ENCODE data around the gene BRAT1.

BRAT1 gene

DNA sequence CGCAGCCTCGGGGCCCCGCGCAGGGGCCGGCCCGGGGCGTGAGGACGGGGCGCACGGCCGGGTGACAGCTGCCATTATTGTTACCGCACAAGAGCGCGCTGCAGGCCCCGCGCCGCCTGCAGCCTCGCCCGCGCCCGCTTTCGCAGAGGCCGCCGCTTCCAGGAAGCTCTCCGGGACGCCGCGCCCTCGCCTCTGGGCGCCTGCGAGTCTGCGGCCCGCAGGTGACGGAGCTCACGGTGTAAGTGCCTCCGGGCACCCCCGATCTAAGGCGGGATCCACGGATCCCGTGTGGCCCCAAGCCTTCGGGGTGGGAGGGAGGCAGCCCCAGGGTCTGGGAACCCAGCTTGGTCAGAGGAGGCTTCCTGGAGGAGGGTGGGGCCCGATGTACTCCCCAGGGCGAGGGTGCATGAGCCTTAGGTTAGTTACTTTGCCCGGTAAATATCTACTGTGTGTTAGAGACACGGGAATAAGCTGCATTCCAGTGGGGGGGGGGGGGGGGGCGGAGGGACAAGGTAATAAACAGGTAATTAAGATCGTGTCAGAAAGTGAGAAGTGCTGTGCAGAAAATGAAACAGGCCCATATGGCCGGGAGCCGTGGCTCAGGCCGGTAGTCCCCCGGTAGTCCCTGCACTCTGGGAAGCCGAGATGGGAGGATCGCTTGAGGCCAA lies 4.1 kb upstream of the BRAT1 start:
- DNase-seq: peak; percentile 58

DNA sequence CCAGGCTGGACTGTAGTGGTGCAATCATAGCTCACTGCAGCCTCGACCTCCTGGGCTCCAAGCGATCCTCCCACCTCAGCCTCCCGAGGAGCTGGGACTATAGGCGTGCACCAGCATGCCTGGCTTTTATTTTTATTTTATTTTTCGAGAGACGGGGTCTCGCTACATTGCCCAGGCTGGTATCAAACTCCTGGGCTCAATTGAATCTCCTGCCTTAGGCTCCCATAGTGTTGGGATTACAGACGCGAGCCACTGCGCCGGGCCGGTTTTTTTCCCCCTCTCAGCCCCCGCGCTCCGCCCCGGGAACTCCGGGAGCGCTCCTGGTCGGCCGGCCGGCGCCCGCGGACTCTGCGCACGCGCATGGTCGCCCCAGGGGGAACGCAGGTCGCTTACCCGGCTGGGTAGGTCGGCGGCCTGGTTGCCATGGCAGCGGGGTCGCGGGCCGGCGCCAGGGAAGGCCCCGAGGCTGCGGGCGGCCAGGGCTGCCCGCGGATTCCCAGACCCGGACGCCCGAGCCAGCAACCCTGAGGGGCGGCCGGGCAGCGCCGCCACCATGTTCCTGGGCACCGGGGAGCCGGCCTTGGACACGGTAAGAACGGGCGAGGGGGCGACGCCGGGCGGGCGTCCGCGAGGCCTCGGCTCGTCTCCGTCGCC lies 3.4 kb upstream of the BRAT1 start, which contains the start of gene IQCE:
IQCE (plus strand) TSS at position 351 of the 654 bp plus-strand sequence; CDS start at position 554, 203 bp downstream.
- peak; percentile 94 for DNase-seq

DNA sequence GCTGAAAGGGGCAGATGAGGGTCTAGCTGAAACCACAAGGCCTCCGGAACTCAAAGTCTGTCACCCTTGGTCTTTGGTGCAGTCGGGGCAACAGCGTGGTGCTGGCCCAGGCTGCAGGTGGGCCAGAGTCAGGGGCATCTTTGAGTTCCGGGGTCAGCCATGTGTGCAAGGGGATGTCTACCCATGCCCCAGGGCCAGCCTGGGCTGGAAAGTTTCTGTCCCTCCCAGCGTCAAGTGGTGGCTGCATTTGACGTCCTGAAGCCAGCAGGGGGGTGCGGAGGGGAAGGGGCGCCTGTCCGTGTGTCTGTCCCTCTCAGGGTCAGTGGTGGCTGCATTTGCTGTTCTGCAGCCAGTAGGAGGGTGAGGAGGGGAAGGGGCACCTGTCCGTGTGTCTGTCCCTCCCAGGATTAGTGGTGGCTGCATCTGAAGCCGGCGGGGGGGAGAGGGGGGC lies 638 bp downstream of the BRAT1 start:
- DNase-seq: no peak

DNA sequence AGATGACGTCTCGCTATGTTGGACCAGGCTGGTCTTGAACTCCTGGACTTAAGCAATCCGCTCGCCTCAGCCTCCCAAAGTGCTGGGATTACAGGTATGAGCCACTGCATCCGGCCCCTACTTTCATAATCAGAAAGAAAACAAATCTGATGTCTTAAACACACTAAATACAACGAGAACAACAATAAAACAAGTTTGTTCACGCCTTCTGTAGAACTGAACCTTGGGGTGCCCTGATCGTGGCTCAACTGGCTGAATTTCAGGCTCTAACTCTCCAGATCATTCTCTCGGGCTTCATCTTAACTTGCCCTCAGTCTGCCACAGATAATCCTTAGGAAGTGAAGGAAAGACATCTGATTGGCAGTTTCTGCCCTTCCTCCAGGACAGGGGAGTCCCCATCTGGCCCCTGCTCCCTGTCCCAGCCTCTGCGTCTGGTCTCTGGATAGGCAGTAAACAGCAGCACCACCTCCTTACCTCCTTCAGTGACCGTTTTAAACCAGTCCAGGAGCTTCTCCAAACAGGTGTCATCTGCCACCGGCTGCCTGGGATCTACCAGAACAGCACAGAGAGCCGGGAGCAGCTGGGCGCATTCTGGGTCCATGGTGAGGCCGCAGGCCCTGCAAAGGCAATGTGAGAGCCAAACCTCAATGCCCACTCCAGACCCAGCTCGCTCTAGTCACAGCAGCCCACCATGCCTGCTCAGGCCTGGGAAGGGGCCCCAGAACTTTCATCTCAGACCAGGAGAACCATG lies 1.3 kb downstream of the BRAT1 start:
- no peak for DNase-seq

DNA sequence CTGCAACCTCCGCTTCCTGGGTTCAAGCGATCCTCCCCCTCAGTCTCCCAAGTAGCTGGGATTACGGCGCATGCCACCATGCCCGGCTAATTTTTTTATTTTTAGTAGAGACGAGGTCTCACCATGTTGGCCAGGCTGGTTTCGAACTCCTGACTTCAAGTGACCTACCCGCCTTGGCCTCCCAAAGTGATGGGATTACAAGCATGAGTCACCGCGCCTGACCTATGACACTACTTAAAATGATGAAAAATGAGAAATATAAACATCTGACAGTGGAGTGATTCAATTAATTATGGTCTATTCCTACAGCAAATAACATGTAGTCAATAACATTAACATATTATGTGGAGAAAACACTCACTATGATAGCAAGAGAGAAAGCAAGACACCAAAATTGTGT lies 2.2 kb downstream of the BRAT1 start:
- no peak for DNase-seq

DNA sequence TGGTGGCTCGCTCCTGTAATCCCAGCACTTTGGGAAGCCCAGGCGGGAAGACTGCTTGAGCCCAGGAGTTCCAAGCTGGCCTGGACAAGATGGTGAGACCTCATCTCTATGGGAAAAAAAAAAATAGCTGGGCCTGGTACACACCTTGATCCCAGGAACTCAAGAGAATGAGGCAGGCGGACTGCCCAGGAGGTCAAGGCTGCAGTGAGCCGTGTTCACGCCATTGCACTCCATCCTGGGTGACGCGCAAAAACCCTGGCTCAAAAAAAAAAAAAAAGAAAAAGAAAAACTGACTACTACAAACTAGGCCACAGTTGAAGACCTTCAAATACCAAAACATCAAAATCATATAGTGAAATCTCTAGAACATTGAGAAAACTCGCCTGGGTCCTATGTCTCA lies 3.9 kb downstream of the BRAT1 start:
- no peak for DNase-seq

DNA sequence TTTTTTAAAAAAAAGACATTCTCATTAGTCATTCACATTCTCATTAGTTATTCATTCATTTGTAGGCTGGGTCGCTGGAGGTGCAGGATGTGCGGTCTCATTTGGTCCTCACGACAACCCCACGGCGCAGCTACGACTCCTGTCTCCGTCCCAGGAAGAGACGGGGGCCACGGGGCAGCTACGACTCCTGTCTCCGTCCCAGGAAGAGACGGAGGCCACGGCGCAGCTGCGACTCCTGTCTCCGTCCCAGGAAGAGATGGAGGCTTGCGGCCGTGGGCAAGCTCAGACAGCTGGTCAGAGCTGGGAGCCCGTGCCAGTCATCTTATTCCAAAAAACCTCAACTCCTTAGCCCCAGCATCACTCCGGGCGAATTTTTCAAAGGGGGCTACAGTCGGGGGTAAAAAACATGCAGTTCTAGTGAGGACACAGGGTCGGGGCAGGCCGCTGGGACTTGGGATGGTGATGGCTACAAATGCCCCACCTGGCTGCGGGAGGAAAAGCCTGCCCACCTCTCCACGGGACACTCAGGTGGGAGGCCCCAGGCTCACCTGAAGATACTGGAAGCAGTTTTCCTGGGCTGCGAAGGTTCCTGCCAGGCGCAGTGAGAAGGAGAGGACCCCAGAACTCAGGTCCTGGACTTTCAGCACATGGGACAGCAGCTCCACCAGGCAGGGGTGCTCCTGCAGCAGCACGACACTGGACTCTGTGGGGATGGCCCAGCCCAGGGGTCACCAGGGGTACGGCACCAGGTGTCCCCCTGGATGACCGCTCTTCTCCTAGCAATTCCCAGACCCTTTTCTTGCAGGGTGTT lies 8.3 kb downstream of the BRAT1 start:
- no peak for DNase-seq

DNA sequence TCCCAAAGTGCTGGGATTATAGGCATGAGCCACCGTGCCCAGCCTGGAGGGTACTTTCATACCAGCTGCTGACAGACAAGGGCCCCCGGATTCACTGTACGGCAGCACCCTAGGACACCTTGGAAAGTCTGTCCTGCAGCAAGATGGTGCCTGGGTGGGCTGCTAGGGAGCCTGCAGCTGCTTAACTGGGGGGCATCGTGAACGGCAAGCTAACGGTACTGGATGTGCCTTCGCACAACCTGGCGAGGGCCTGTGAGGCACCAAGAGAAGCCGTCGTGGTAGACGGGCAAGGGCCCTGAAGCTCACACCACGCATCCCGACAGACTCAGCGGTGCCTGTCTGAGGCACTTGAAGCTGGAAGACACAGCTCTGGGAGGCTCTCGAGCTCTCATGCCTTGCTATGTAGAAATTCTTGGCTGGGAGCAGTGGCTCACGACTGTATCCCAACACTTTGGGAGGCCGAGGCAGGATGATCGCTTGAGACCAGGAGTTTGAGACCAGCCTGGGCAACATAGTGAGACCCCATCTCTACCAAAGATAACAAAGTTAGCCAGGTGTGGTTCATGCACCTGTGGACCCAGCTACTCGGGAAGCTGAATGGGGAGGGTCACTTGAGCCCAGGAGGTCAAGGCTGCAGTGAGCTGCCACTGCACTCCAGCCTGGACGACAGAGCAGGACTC lies 9.4 kb downstream of the BRAT1 start:
- no peak for DNase-seq

DNA sequence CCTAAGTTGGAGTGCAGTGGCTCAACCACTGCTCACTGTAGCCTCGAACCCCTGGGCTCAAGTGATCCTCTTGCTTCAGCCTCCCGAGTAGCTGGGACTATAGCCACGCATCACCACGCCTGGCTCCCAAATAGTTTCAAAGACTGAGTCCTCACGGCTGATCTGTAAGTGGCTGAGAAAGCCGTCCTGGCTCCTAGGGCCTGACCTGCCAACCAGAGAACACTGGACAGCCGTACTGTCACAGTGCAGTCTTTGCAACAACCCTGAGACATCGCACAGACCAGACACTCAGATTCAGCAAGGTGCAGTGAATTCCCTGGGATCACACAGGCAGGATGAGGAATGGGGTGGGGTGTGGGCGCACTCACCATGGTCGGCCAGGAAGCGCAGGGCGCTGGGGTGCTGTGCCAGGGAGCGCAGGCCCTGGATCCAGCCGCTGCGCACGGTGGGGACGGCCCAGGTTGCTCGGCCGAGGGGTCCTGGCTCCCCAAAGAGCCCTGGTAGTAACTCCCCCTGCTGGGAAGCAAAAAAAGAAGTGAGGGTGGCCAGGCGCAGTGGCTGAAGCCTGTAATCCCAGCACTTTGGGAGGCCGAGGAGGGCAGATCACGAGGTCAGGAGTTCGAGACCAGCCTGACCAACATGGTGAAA lies 10.7 kb downstream of the BRAT1 start:
- DNase-seq: no peak

DNA sequence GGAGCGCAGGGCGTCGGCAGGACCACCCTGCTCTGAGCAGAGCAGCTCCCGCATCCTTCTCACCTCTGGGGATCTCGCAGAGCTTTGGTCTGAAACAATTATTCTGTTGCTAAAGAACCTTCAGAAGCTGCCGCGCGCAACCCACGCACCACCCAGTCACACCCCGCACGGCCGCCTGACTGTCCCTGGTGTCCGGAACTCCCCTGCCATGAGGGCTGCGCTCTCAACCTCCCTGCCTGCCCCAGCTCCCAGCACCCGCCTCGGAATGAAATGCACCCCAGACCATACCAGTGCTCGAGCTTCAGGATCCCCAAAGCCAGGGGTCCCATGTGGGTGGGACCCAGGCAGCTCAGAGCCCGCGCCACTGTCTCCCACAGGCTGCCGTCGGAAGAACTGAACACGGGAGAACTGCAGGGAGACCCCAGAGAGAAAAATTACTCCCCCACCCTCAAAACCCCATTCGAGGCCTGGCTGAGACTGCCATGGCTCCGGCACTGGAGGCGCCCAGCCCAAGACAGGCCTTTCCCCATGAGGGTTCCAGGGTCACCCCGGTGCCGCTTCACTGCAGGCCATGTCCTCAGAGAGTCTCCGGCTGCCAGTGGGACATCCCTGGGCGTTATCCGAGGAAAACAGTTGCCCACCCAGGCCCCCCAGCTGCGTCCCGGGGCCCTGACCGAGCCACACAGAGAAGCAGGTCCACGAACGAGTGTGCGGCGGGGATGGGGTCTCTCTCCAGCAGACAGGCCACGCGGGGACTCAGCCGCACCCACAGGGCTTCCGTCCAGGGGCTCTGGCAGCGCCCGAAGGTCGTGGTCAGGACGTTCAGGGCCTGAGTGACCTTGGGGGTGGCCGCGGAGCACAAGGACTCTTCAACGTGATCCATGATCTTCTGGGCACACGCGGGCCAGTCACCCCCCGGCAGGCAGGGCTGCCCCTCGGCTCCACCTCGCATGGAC lies 12.1 kb downstream of the BRAT1 start:
- DNase-seq: no peak

DNA sequence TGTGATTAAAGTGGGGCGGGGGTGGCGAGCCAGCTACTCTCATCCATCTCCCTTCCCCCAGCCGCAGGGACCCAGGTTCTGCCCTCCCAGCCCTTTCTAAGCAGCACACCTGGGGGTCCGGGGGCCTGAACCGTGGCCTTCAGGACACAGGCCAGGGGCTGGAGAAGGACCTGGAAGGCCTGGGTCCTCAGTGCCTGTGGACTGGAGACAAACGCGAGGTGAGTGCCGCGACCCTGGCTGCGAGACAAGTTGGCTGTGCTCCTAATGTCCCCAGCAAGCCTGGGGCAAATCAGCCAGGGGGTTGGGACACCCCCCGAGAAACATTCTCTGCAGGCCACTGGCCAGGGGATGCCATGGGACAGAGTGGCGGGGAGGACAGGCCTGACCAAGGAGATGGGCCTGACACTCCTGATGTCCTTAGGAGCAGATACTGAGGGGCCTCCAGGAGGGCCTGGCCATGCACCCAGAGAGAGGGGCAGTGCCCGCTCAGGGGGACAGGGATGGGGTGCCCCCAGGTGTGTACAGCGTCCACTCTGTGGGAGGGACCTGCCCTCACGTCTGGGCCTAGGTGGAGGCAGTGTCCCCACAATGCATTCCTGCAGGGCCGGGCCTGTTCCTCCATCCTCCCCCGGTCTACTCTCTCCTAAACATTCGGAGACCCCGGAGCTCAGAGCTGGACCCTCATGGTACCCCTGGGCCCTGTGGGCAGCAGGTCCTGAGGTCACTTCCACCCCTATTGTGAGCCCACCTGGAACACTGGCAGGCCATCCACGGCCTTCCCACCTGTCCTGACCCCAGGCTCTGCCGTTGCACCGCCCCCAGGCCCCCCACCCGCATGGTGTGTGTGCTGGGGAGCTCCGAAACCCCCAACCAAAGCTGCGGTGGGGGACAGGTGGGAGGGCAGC lies 13.1 kb downstream of the BRAT1 start:
- no peak for DNase-seq

DNA sequence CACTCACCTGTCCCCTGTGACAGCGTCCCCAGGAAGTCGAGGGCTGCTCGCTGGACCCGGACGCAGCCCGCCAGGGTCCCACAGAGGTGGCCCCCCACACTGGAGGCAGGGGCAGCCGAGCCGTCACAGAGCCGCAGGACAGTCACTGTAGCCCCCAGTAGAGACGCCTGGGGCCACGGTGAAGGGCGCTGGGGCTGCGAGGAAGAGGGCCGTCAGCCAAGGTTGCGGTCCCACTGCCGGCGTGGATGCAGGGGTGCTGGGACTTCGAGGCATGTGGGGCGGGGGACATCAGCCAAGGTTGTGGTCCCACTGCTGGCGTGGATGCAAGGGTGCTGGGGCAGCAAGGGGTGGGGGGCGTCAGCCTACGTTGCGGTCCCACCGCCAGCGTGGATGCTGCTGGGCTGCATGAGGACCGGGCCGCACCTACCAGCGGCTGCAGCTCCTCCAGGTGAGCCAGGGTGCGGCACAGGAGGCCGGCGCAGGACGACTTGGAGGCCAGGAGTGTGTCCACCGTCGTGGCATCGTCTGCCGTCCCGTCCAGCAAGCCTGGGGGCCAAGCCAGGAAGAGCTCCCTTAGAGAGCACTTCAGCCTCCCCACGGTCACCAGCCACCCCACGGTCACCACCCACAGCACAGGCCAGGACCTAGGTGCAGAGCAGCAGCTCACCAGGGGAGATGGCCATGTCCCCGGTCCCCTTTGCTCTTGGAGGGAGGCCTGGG lies 13.9 kb downstream of the BRAT1 start:
- DNase-seq: no peak

DNA sequence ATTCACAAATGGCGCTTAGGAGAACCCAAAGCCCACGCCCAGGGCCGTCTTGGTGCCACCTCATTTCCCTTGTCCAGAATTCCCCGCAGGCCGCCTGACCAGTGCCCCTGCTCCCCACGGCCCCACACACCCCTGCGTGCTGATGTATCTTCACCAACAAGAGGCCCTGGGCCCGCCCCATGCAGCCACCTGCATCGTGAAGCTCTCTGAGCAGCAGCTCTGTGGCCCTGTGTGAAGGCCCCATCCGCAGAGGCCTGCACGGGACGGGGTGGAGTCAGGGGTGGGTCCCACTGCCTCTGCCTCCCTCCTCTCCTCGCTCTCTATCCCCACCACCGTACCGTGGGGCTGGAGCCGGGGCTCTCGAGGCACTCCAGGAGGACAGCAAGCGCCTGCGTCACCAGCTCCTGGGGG lies 14.7 kb downstream of the BRAT1 start:
- DNase-seq: no peak

DNA sequence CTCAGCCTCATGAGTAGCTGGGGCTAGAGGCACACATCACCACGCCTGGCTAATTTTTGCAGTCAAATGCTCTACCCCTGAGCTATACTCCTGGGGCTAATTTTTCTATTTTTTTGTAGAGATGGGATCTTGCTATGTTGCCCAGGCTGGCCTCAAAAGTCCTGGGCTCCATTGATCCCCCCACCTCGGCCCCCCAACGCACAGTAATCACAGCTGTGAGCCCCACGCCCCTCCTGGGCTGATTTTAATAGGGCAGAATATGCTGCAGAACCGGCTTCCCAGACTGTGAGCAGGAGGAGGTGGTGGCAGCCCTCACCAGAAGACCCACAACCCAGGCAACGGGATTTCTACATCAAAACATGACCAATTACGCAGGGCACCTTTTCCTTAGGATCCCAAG lies 15.2 kb downstream of the BRAT1 start:
- DNase-seq: no peak

DNA sequence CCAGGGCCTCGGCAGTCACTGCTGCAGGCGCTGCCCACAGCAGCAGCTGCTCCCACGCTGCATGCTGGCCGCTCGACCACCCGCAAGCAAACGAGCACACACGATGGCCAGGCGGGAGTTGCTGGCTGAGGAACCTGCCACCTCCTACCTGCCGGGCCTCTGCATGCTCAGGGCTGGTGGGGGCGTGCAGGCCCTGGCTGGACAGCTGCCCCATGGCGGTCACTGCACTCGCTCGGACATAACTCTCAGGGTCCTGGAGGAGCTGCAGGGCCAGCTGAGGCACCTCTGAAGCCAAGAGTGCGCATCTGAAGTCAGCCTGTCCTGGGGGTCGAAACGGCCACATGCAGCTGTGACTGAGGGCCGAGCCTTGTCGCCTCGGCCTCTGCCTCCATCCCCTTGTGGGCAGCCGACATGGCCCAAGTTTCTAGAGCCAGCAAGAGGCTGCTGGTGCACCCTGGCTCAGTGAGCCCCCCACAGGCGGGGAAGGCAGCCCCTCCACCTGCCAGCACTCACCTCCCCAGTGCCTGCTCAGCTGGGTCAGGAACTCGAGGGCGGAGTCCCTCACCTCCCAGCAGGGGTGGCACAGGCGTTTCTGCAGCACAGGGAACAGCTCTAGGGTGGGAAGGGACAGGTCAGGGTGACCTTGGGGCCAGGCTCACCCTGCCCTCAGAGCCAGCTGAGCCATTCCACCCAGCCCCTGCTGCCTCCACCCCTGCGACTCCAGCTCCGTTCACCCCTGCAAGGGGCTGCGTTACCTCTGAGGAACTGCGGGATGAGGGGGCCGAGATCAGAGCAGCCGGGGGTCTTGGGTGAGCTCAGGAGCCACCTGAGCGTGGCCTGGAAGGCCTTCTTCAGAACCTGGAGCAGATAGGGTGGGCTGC lies 16.1 kb downstream of the BRAT1 start:
- DNase-seq: no peak

DNA sequence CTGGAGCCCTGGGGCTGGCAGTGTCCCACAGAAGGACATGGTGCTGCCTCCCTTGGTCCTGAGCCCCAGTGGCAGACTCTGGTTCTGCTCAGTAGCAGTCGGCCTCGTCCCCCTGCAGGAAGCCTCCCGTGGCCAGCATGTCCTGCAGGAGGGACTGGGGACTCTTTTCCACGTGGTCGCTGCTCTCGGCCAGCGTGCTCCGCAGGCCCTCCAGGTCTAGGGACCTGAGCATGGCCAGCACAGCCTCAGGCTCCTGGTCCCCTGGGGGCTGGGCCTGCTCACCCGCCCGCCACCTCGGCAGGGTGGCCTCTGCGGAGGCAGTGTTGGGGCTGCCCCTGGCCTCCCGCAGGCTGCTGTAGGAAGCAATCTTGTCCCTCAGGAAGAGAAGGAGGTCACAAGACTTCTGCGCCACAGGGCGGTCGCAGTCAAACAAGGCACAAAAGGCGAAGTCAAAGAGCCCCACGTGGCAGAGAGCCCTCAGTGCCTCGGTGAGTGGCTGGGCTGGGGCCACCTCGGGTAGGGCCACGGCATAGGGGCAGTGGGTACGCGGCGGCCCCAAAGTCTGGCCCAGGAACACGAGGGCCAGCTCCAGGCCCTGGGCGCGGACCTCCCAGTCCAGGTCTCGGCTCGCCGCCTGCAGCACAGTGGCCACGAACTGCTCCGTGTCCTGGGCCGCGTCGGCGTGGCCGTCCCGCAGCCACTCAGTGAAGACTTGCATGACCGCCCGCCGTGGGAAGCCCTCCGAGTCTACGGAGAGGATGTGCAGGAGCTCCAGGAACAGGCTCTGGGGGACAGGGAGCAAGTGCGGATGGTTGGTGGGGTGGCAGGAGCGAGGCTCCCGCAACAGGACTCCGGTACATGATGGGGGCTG lies 17.1 kb downstream of the BRAT1 start:
- no peak for DNase-seq

All from stimulated activated CD4-positive, alpha-beta T cell treated with anti-CD3 and anti-CD28 coated beads, Interleukin-15, amount 100 ng/mL, for 24 hours (primary cell).